Left cardiac atrium (tissue), 4 donors: ENCODE measurements around the gene SPRTN. TPM values are rescaled to one million over a fixed set of nuclear protein-coding genes. Genes with fewer than 3 reads are reported as not detected.
"Not testable (repeated sequence)": the region's sequence is repeated elsewhere in the genome, so short reads cannot be mapped to it uniquely, and the experiment has no call there.

Experiments
- ATAC-seq, 2 donors: fragments of 200-7000 bp; cut with Tn5 transposase; one replicate each; pipeline ENCODE4 v1.9.1; 2020; ENCODE audit warnings: mild to moderate bottlenecking in 2 of 2, moderate library complexity in 2 of 2
- DNase-seq: peaks from one replicate; pipeline ENCODE4 v3.0.0-alpha.2; 2020
- intact Hi-C, 2 donors: fragments of 100-400 bp; cut with DNase I; formaldehyde crosslinking; loops; one replicate each; pipeline versions ENCODE4 v1.14.1 to v1.15.1; 2022 to 2023
- total RNA-seq, 2 donors: library from RNA; stranded (reverse); fragmentation: NEBNext Ultra II Directional; extraction: Animal tissue kit (Norgen Biotek cat#: 25700); gene quantifications; one replicate each; pipeline ENCODE4 v1.2.1, GENCODE V29; 2021
- donor health status: DM: no; HTN: yes; CAD: no.
- donor health status: DM: no; HTN: yes; CAD: no; lungs with severe emphysema.
- donor health status: DM: yes; HTN: yes; CAD: no.
- donor health status: Dilated cardiomyopathy.

The SPRTN gene
- total RNA-seq, 2 donors from 2014 or later, result 6.8 to 7.7 TPM

GRCh38 chr1:231334952-231335351 lies 3.1 kb upstream of the SPRTN start:
- no peak for ATAC-seq
- intact Hi-C loops, result loop anchor here in 1 of 2 donors (5.0 kb wide), 1 partner anchor 63 kb away; no protein-coding TSS in a partner anchor
- DNase-seq, result no peak

- ATAC-seq (no peak), DNase-seq (no peak)
- intact Hi-C loops, result loop anchor here in 1 of 2 donors (5.0 kb wide), 1 partner anchor 64 kb away; no protein-coding TSS in a partner anchor
Observed at GRCh38 chr1:231335663-231336602, 2.2 kb upstream of the SPRTN start.

GRCh38 chr1:231337043-231337471 lies 1.0 kb upstream of the SPRTN start:
- intact Hi-C loops, result loop anchor here in 1 of 2 donors (5.0 kb wide), 1 partner anchor 65 kb away; no protein-coding TSS in a partner anchor
- peak; percentile 7 to 41 for ATAC-seq
- no peak for DNase-seq

- ATAC-seq, result peak; percentile 95 to 97
- DNase-seq, result peak; percentile 95
- intact Hi-C loops, result loop anchor here in 1 of 2 donors (5.0 kb wide), 1 partner anchor 65 kb away; no protein-coding TSS in a partner anchor
Observed at GRCh38 chr1:231337472-231338269, 422 bp upstream of the SPRTN start, which contains the start of gene EXOC8. Gene EXOC8, minus strand, starts transcription at chr1:231337852. Its CDS starts 107 bp downstream, at chr1:231337745.

- intact Hi-C loops, result no loop called here
- no peak for ATAC-seq
- no peak for DNase-seq
Observed at GRCh38 chr1:231340328-231341013, 2.4 kb downstream of the SPRTN start.

- intact Hi-C loops, result no loop called here
- ATAC-seq, result no peak
- no peak for DNase-seq
Observed at GRCh38 chr1:231347961-231348360, 9.9 kb downstream of the SPRTN start.

- intact Hi-C loops, result no loop called here
- no peak for ATAC-seq
- DNase-seq, result no peak
Observed at GRCh38 chr1:231348442-231348841, 10.3 kb downstream of the SPRTN start.

GRCh38 chr1:231348856-231349255 lies 10.8 kb downstream of the SPRTN start:
- intact Hi-C loops, ATAC-seq, DNase-seq: not testable (repeated sequence)

- no peak for DNase-seq
- ATAC-seq, result no peak
- intact Hi-C loops, result no loop called here
Observed at GRCh38 chr1:231351816-231352215, 13.7 kb downstream of the SPRTN start.

GRCh38 chr1:231353086-231353485 lies 15.0 kb downstream of the SPRTN start:
- intact Hi-C loops, result no loop called here
- no peak for ATAC-seq
- no peak for DNase-seq

GRCh38 chr1:231354330-231355020 lies 16.4 kb downstream of the SPRTN start:
- no peak for DNase-seq
- ATAC-seq, result no peak
- intact Hi-C loops, result loop anchor here in 1 of 2 donors (5.0 kb wide), 1 partner anchor 233 kb away; no protein-coding TSS in a partner anchor

GRCh38 chr1:231355171-231355570 lies 17.1 kb downstream of the SPRTN start:
- no peak for ATAC-seq
- no peak for DNase-seq
- intact Hi-C loops, result loop anchor here in 1 of 2 donors (5.0 kb wide), 1 partner anchor 232 kb away; no protein-coding TSS in a partner anchor

GRCh38 chr1:231357187-231357772 lies 19.2 kb downstream of the SPRTN start:
- ATAC-seq (no peak), DNase-seq (no peak)
- intact Hi-C loops, result loop anchor here in 1 of 2 donors (5.0 kb wide), 1 partner anchor 230 kb away; no protein-coding TSS in a partner anchor

GRCh38 chr1:231357831-231358354 lies 19.8 kb downstream of the SPRTN start:
- intact Hi-C loops, result loop anchor here (2.0 to 5.0 kb wide), 3 partner anchors 65 to 233 kb away; partner anchors contain the start of gene EGLN1 (in 1 of the 2)
- peak; percentile 23 for DNase-seq
- peak; percentile 81 to 84 for ATAC-seq

- ATAC-seq (peak; percentile 40 to 45), DNase-seq (peak; percentile 29)
- intact Hi-C loops, result loop anchor here (2.0 to 5.0 kb wide), 3 partner anchors 64 to 232 kb away; partner anchors contain the start of gene EGLN1 (in 1 of the 2)
Observed at GRCh38 chr1:231359113-231359512, 21.0 kb downstream of the SPRTN start.

- peak; percentile 33 to 71 for ATAC-seq
- DNase-seq, result no peak
- intact Hi-C loops, result loop anchor here in 1 of 2 donors (10.0 kb wide), 1 partner anchor 52 kb away; no protein-coding TSS in a partner anchor
Observed at GRCh38 chr1:231362325-231362724, 24.2 kb downstream of the SPRTN start.

- intact Hi-C loops, result loop anchor here in 1 of 2 donors (10.0 kb wide), 1 partner anchor 51 kb away; no protein-coding TSS in a partner anchor
- DNase-seq (no peak), ATAC-seq (no peak)
Observed at GRCh38 chr1:231363624-231364023, 25.5 kb downstream of the SPRTN start.
